ENCODE results near the gene SNW1. TPM values are rescaled to one million over a fixed set of nuclear protein-coding genes. Genes with fewer than 3 reads are reported as not detected.

SNW1 gene
- total RNA-seq, 1 experiment from 2014 or later: 67.0 TPM

GRCh38 chr14:77808250-77808649, 47.3 kb upstream of the SNW1 start:
- ATAC-seq: no peak
- ChIA-PET POLR2A (no interaction called here), CTCF (no interaction called here)
- no peak overlapping the region for H3K27ac ChIP-seq (ENCODE audit: low read length)
- no peaks in the 10 kb centered on the region for H3K27me3 ChIP-seq (ENCODE audit: control insufficient read depth, insufficient read depth, low read length)
- no peaks in the 10 kb centered on the region for H3K9me3 ChIP-seq (ENCODE audit: control insufficient read depth, insufficient read depth, low read depth, low read length)
- DNase-seq (ENCODE audit: low read depth, low spot score): no peak
- in situ Hi-C loops (cut with HindIII; ENCODE audit: low pct_unique_long_range_greater_than_20kb, low sequenced_read_pairs): no loop called here
- no peak overlapping the region for H3K4me3 ChIP-seq (ENCODE audit: low read depth in 2 of 2, low read length in 2 of 2)
- intact Hi-C loops (cut with micrococcal nuclease; ENCODE audit: unreplicated experiment): no loop called here
- TF ChIP-seq, protein P1, sequence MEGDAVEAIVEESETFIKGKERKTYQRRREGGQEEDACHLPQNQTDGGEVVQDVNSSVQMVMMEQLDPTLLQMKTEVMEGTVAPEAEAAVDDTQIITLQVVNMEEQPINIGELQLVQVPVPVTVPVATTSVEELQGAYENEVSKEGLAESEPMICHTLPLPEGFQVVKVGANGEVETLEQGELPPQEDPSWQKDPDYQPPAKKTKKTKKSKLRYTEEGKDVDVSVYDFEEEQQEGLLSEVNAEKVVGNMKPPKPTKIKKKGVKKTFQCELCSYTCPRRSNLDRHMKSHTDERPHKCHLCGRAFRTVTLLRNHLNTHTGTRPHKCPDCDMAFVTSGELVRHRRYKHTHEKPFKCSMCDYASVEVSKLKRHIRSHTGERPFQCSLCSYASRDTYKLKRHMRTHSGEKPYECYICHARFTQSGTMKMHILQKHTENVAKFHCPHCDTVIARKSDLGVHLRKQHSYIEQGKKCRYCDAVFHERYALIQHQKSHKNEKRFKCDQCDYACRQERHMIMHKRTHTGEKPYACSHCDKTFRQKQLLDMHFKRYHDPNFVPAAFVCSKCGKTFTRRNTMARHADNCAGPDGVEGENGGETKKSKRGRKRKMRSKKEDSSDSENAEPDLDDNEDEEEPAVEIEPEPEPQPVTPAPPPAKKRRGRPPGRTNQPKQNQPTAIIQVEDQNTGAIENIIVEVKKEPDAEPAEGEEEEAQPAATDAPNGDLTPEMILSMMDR (IDR thresholded peaks at IDR 0.05): no peak
- TF ChIP-seq POLR2AphosphoS5 (IDR thresholded peaks at IDR 0.05; ENCODE audit: low read depth, low read length) (no peak), TCF7L2 (IDR thresholded peaks at IDR 0.05; ENCODE audit: low read depth, low read length) (no peak), SIN3A (IDR thresholded peaks at IDR 0.05; ENCODE audit: borderline replicate concordance, insufficient read depth, low read depth, low read length) (no peak)
- TF ChIP-seq, protein P2, sequence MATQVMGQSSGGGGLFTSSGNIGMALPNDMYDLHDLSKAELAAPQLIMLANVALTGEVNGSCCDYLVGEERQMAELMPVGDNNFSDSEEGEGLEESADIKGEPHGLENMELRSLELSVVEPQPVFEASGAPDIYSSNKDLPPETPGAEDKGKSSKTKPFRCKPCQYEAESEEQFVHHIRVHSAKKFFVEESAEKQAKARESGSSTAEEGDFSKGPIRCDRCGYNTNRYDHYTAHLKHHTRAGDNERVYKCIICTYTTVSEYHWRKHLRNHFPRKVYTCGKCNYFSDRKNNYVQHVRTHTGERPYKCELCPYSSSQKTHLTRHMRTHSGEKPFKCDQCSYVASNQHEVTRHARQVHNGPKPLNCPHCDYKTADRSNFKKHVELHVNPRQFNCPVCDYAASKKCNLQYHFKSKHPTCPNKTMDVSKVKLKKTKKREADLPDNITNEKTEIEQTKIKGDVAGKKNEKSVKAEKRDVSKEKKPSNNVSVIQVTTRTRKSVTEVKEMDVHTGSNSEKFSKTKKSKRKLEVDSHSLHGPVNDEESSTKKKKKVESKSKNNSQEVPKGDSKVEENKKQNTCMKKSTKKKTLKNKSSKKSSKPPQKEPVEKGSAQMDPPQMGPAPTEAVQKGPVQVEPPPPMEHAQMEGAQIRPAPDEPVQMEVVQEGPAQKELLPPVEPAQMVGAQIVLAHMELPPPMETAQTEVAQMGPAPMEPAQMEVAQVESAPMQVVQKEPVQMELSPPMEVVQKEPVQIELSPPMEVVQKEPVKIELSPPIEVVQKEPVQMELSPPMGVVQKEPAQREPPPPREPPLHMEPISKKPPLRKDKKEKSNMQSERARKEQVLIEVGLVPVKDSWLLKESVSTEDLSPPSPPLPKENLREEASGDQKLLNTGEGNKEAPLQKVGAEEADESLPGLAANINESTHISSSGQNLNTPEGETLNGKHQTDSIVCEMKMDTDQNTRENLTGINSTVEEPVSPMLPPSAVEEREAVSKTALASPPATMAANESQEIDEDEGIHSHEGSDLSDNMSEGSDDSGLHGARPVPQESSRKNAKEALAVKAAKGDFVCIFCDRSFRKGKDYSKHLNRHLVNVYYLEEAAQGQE (IDR thresholded peaks at IDR 0.05; ENCODE audit: insufficient read depth in 1 of 2, low read depth in 2 of 2, low read length in 1 of 2): no peak
- H3K36me3 ChIP-seq (ENCODE audit: control insufficient read depth, insufficient read depth, low read length): no peaks in the 10 kb centered on the region
- no TSS peak for BruUV-seq (replicated peaks)
- no peaks in the 10 kb centered on the region for H3K4me1 ChIP-seq (ENCODE audit: control insufficient read depth, insufficient read depth, low read length)

- no TSS peak for BruUV-seq (replicated peaks)
- POLR2A ChIA-PET: no interaction called here
- in situ Hi-C loops (cut with HindIII; ENCODE audit: low pct_unique_long_range_greater_than_20kb, low sequenced_read_pairs): no loop called here
- Histone ChIP-seq H3K36me3 (ENCODE audit: control insufficient read depth, insufficient read depth, low read length) (no peaks in the 10 kb centered on the region), H3K4me1 (ENCODE audit: control insufficient read depth, insufficient read depth, low read length) (peaks cover 2% of the 10 kb centered on the region; the same call in 1 of the 2 replicates), H3K27me3 (ENCODE audit: control insufficient read depth, insufficient read depth, low read length) (no peaks in the 10 kb centered on the region), H3K9me3 (ENCODE audit: control insufficient read depth, insufficient read depth, low read depth, low read length) (no peaks in the 10 kb centered on the region), H3K4me3 (ENCODE audit: low read depth in 2 of 2, low read length in 2 of 2) (no peak overlapping the region), H3K27ac (ENCODE audit: low read length) (no peak overlapping the region)
- DNase-seq (ENCODE audit: low read depth, low spot score) (no peak), ATAC-seq (no peak)
- TF ChIP-seq, protein P1 (IDR thresholded peaks at IDR 0.05): no peak
- TF ChIP-seq TCF7L2 (IDR thresholded peaks at IDR 0.05; ENCODE audit: low read depth, low read length) (no peak), POLR2AphosphoS5 (IDR thresholded peaks at IDR 0.05; ENCODE audit: low read depth, low read length) (no peak), SIN3A (IDR thresholded peaks at IDR 0.05; ENCODE audit: borderline replicate concordance, insufficient read depth, low read depth, low read length) (no peak)
- TF ChIP-seq, protein P2 (IDR thresholded peaks at IDR 0.05; ENCODE audit: insufficient read depth in 1 of 2, low read depth in 2 of 2, low read length in 1 of 2): no peak
- CTCF ChIA-PET: no interaction called here
- intact Hi-C loops (cut with micrococcal nuclease; ENCODE audit: unreplicated experiment): no loop called here
These were observed 44.8 kb upstream of the SNW1 start for GRCh38 chr14:77805706-77806105.

All from Panc1 (cell line).